ENCODE results near the gene TBXAS1.

TBXAS1 gene

GRCh38 chr7:140010194-140010895 is 181.3 kb downstream of the TBXAS1 start:
- H3K4me3 ChIP-seq (ENCODE audit: low read depth in 1 of 2, low read length in 2 of 2), result no peak overlapping the region
- no peaks in the 10 kb centered on the region for H3K27me3 ChIP-seq (ENCODE audit: low read depth, low read length)
- H3K27ac ChIP-seq (ENCODE audit: low read length), result no peak overlapping the region
- no peaks in the 10 kb centered on the region for H3K9me3 ChIP-seq (ENCODE audit: control insufficient read depth in 1 of 2, low read length in 2 of 2)
- no peaks in the 10 kb centered on the region for H3K36me3 ChIP-seq (ENCODE audit: control insufficient read depth in 1 of 2, insufficient read depth in 2 of 2, low read length in 2 of 2)
- H3K4me1 ChIP-seq (ENCODE audit: control insufficient read depth in 1 of 2, insufficient read depth in 2 of 2, low read length in 2 of 2), result no peaks in the 10 kb centered on the region

- Histone ChIP-seq H3K4me1 (ENCODE audit: control insufficient read depth in 1 of 2, insufficient read depth in 2 of 2, low read length in 2 of 2) (no peaks in the 10 kb centered on the region), H3K27ac (ENCODE audit: low read length) (no peak overlapping the region), H3K36me3 (ENCODE audit: control insufficient read depth in 1 of 2, insufficient read depth in 2 of 2, low read length in 2 of 2) (no peaks in the 10 kb centered on the region), H3K9me3 (ENCODE audit: control insufficient read depth in 1 of 2, low read length in 2 of 2) (no peaks in the 10 kb centered on the region), H3K4me3 (ENCODE audit: low read depth in 1 of 2, low read length in 2 of 2) (no peak overlapping the region), H3K27me3 (ENCODE audit: low read depth, low read length) (no peaks in the 10 kb centered on the region)
Measured at GRCh38 chr7:140013676-140014075, 184.6 kb downstream of the TBXAS1 start.

GRCh38 chr7:140014123-140014522 is 185.1 kb downstream of the TBXAS1 start:
- no peaks in the 10 kb centered on the region for H3K9me3 ChIP-seq (ENCODE audit: control insufficient read depth in 1 of 2, low read length in 2 of 2)
- H3K27ac ChIP-seq (ENCODE audit: low read length), result no peak overlapping the region
- no peak overlapping the region for H3K4me3 ChIP-seq (ENCODE audit: low read depth in 1 of 2, low read length in 2 of 2)
- H3K4me1 ChIP-seq (ENCODE audit: control insufficient read depth in 1 of 2, insufficient read depth in 2 of 2, low read length in 2 of 2), result no peaks in the 10 kb centered on the region
- no peaks in the 10 kb centered on the region for H3K36me3 ChIP-seq (ENCODE audit: control insufficient read depth in 1 of 2, insufficient read depth in 2 of 2, low read length in 2 of 2)
- no peaks in the 10 kb centered on the region for H3K27me3 ChIP-seq (ENCODE audit: low read depth, low read length)

- H3K36me3 ChIP-seq (ENCODE audit: control insufficient read depth in 1 of 2, insufficient read depth in 2 of 2, low read length in 2 of 2), result no peaks in the 10 kb centered on the region
- no peak overlapping the region for H3K4me3 ChIP-seq (ENCODE audit: low read depth in 1 of 2, low read length in 2 of 2)
- no peaks in the 10 kb centered on the region for H3K27me3 ChIP-seq (ENCODE audit: low read depth, low read length)
- no peaks in the 10 kb centered on the region for H3K4me1 ChIP-seq (ENCODE audit: control insufficient read depth in 1 of 2, insufficient read depth in 2 of 2, low read length in 2 of 2)
- H3K27ac ChIP-seq (ENCODE audit: low read length), result no peak overlapping the region
- no peaks in the 10 kb centered on the region for H3K9me3 ChIP-seq (ENCODE audit: control insufficient read depth in 1 of 2, low read length in 2 of 2)
Measured at GRCh38 chr7:140015471-140015970, 186.5 kb downstream of the TBXAS1 start.

GRCh38 chr7:140016540-140016939 is 187.5 kb downstream of the TBXAS1 start:
- Histone ChIP-seq H3K27ac (ENCODE audit: low read length) (no peak overlapping the region), H3K27me3 (ENCODE audit: low read depth, low read length) (no peaks in the 10 kb centered on the region), H3K9me3 (ENCODE audit: control insufficient read depth in 1 of 2, low read length in 2 of 2) (no peaks in the 10 kb centered on the region), H3K36me3 (ENCODE audit: control insufficient read depth in 1 of 2, insufficient read depth in 2 of 2, low read length in 2 of 2) (no peaks in the 10 kb centered on the region), H3K4me1 (ENCODE audit: control insufficient read depth in 1 of 2, insufficient read depth in 2 of 2, low read length in 2 of 2) (no peaks in the 10 kb centered on the region), H3K4me3 (ENCODE audit: low read depth in 1 of 2, low read length in 2 of 2) (no peak overlapping the region)

- Histone ChIP-seq H3K27me3 (ENCODE audit: low read depth, low read length) (no peaks in the 10 kb centered on the region), H3K9me3 (ENCODE audit: control insufficient read depth in 1 of 2, low read length in 2 of 2) (no peaks in the 10 kb centered on the region), H3K4me3 (ENCODE audit: low read depth in 1 of 2, low read length in 2 of 2) (no peak overlapping the region), H3K27ac (ENCODE audit: low read length) (no peak overlapping the region), H3K36me3 (ENCODE audit: control insufficient read depth in 1 of 2, insufficient read depth in 2 of 2, low read length in 2 of 2) (no peaks in the 10 kb centered on the region), H3K4me1 (ENCODE audit: control insufficient read depth in 1 of 2, insufficient read depth in 2 of 2, low read length in 2 of 2) (no peaks in the 10 kb centered on the region)
Measured at GRCh38 chr7:140017034-140017433, 188.0 kb downstream of the TBXAS1 start.

GRCh38 chr7:140017543-140017942 is 188.5 kb downstream of the TBXAS1 start:
- Histone ChIP-seq H3K9me3 (ENCODE audit: control insufficient read depth in 1 of 2, low read length in 2 of 2) (no peaks in the 10 kb centered on the region), H3K27me3 (ENCODE audit: low read depth, low read length) (no peaks in the 10 kb centered on the region), H3K4me1 (ENCODE audit: control insufficient read depth in 1 of 2, insufficient read depth in 2 of 2, low read length in 2 of 2) (no peaks in the 10 kb centered on the region), H3K27ac (ENCODE audit: low read length) (no peak overlapping the region), H3K4me3 (ENCODE audit: low read depth in 1 of 2, low read length in 2 of 2) (no peak overlapping the region), H3K36me3 (ENCODE audit: control insufficient read depth in 1 of 2, insufficient read depth in 2 of 2, low read length in 2 of 2) (peaks cover 0 to 5% of the 10 kb centered on the region in 2 donors)

- H3K27me3 ChIP-seq (ENCODE audit: low read depth, low read length), result no peaks in the 10 kb centered on the region
- H3K4me3 ChIP-seq (ENCODE audit: low read depth in 1 of 2, low read length in 2 of 2), result no peak overlapping the region
- H3K27ac ChIP-seq (ENCODE audit: low read length), result no peak overlapping the region
- H3K36me3 ChIP-seq (ENCODE audit: control insufficient read depth in 1 of 2, insufficient read depth in 2 of 2, low read length in 2 of 2), result peaks cover 0 to 7% of the 10 kb centered on the region in 2 donors
- H3K9me3 ChIP-seq (ENCODE audit: control insufficient read depth in 1 of 2, low read length in 2 of 2), result no peaks in the 10 kb centered on the region
- no peaks in the 10 kb centered on the region for H3K4me1 ChIP-seq (ENCODE audit: control insufficient read depth in 1 of 2, insufficient read depth in 2 of 2, low read length in 2 of 2)
Measured at GRCh38 chr7:140018125-140019043, 189.3 kb downstream of the TBXAS1 start.

- Histone ChIP-seq H3K4me3 (ENCODE audit: low read depth in 1 of 2, low read length in 2 of 2) (no peak overlapping the region), H3K27ac (ENCODE audit: low read length) (no peak overlapping the region), H3K4me1 (ENCODE audit: control insufficient read depth in 1 of 2, insufficient read depth in 2 of 2, low read length in 2 of 2) (no peaks in the 10 kb centered on the region), H3K36me3 (ENCODE audit: control insufficient read depth in 1 of 2, insufficient read depth in 2 of 2, low read length in 2 of 2) (peaks cover 7 to 13% of the 10 kb centered on the region in 2 donors), H3K27me3 (ENCODE audit: low read depth, low read length) (no peaks in the 10 kb centered on the region), H3K9me3 (ENCODE audit: control insufficient read depth in 1 of 2, low read length in 2 of 2) (no peaks in the 10 kb centered on the region)
Measured at GRCh38 chr7:140019172-140019571, 190.1 kb downstream of the TBXAS1 start.

GRCh38 chr7:140019606-140020005 is 190.5 kb downstream of the TBXAS1 start:
- no peak overlapping the region for H3K27ac ChIP-seq (ENCODE audit: low read length)
- no peaks in the 10 kb centered on the region for H3K9me3 ChIP-seq (ENCODE audit: control insufficient read depth in 1 of 2, low read length in 2 of 2)
- no peaks in the 10 kb centered on the region for H3K4me1 ChIP-seq (ENCODE audit: control insufficient read depth in 1 of 2, insufficient read depth in 2 of 2, low read length in 2 of 2)
- H3K4me3 ChIP-seq (ENCODE audit: low read depth in 1 of 2, low read length in 2 of 2), result no peak overlapping the region
- H3K27me3 ChIP-seq (ENCODE audit: low read depth, low read length), result no peaks in the 10 kb centered on the region
- peaks cover 11 to 17% of the 10 kb centered on the region in 2 donors for H3K36me3 ChIP-seq (ENCODE audit: control insufficient read depth in 1 of 2, insufficient read depth in 2 of 2, low read length in 2 of 2)

GRCh38 chr7:140021603-140022002 is 192.5 kb downstream of the TBXAS1 start:
- Histone ChIP-seq H3K36me3 (ENCODE audit: control insufficient read depth in 1 of 2, insufficient read depth in 2 of 2, low read length in 2 of 2) (peaks cover 19 to 37% of the 10 kb centered on the region in 2 donors), H3K9me3 (ENCODE audit: control insufficient read depth in 1 of 2, low read length in 2 of 2) (no peaks in the 10 kb centered on the region), H3K27ac (ENCODE audit: low read length) (no peak overlapping the region), H3K27me3 (ENCODE audit: low read depth, low read length) (no peaks in the 10 kb centered on the region), H3K4me1 (ENCODE audit: control insufficient read depth in 1 of 2, insufficient read depth in 2 of 2, low read length in 2 of 2) (no peaks in the 10 kb centered on the region), H3K4me3 (ENCODE audit: low read depth in 1 of 2, low read length in 2 of 2) (no peak overlapping the region)
